Inflammatory macrophage (primary cell): Measurements from ENCODE around the gene RIMS3.

Experiments used
- DNase-seq, 2 donors: peaks; one replicate each; pipeline ENCODE4 v3.0.0-alpha.2; 2020 to 2022

Gene RIMS3

DNA sequence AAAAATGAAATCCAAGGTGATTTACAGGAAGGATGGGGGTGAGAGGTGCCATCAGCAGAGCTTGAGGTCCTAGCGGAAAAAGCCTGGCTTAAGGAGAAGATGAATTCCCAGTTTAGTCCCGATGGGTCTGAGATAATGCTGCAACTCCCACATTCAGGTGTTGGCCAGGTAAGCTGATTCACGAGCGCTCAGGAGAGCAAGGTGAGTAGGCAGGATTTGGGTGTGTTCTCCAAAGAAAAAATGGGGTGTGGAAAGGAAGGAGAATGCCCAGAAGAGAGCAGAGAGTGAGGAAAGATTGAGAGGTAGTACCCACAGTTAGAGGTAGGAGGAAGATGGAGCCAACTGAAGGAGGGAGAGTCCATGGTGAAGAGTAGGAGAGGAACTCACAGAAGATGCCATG is 12.5 kb downstream of the RIMS3 start:
- DNase-seq = no peak

DNA sequence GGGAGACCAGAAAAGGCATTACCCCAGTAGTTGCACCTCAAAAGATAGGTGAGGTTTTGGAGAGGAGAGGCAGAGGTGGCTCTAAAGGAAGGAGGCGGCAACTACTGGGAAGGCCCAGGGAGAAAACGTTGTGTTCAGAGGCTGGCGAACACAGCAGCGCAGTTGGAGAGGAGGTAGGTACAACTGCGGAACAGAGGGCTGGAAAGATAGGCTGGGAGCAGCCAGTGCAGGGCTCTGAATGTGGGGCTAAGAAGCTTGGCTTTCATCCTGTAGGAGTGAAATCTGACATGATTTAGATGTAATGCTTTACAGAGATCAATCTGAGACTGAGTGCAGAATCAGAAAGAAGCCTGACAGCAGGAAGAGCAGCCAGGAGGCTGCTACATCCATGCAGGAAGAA is 13.0 kb downstream of the RIMS3 start:
- no peak for DNase-seq

DNA sequence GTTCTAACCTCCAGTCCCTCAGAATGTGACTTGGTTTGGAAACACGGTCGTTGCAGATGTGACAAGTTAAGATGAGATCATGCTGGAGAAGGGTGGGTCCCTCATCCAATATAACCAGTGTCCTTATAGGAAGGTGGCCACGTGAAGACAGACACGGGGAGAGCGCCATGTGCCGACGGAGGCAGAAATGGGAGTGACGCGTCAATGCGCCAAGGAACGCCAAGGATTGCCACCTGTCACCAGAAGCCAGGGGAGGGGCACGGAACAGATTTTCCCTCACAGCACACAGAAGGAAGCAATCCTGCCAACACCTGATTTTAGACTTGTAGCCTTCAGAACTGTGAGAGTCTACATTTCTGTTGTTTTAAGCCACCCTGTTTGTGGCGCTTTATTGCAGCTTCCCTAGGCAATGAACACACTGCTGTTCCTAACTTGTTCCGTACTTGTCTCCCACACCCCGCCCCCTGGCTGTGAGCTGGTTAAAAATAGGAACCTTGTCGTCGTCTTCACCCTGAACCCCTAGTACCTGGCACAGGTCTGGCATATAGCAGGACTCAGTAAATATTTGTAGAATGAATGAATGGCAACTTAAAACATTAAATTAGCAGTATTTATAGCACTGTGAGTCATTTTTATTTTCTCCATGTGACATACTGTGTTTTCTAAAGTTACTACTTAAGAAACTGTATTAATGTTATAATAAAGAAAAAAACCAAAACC is 14.2 kb downstream of the RIMS3 start:
- peak in 1 of 2 donors; percentile 42 for DNase-seq

DNA sequence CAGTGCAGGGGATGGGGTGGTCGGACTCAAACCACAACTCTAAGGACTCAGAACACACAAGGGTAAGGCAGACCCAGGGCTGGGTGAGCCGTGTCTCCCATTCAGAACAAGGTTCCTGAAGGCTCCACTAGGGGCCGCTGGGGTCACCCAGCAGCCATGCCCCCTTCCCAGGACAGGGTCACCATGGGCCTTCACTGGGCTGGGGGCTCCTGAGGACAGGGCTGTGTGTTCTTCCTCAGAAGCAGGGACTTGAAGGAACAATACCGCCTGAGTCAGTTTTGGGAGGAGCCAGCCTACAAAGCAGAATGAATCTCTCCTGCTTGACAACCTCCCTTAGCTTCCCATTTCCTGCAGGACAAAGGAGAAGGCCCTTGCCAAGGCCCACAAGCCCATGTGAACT is 15.4 kb downstream of the RIMS3 start:
- DNase-seq = peak; percentile 10 to 27

DNA sequence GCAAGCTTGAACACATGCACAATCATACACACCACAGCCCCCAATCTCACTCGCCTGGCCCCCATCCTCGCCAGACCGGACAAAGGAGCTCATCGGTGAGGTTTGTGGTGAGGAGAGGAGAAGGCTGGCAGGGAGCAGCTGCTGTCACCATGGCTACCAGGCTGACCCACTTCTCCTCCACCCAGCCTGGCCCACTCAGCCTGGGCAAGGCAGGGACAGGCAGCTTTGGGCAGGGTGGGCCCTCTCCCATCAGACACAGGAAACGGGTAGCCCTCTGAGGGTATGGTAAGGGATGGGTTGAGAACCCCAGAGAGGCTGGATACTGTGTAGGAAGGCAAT is 15.9 kb downstream of the RIMS3 start:
- DNase-seq = no peak

DNA sequence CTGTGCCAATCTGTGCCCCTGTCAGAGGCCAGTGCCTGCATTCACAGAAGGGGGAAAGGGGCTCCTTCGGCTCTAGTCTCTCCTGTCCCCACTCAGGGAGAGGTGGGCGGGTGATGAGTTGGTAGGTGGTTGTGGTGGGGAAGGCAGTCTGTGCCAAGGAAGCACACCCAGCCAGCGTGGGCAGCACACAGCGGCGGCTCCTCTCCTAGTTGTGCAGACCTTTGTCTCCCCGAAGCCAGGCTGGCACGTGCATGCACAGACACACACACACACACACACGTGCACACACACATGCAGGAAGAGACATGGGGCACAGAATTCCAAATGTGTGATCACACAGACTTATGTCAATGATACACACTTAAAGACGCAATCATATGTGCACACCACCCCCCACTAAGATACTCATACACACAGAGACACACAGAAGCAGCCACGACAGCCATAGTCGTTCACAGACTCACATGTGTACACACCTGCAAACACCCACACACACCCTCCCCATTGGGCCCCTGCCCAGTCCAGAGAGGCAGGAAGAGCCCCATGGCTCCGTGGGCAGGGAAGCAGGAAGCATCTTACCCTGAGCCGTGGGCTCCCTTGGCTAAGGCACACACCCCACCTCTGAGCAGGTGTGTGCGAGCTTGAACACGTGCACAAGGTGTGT is 16.4 kb downstream of the RIMS3 start:
- DNase-seq = no peak

DNA sequence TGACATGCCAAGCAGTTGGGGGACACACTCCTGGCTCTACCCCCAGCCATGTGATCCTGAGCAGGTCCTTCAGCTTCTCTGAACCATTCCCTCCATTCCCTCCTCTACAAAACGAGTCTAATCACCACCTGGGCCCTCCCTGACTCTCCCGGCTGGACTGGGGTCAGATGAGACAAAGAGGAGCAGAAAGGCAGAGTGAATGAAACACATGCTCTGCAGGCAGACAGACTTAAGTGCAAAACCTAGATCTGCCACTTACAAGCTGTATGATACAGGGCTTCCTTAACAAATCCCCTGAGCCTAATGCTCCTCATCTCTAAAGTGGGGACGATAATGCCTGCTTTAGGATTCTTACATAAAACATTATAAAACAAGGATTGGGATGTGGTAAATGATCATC is 17.3 kb downstream of the RIMS3 start:
- DNase-seq = no peak

DNA sequence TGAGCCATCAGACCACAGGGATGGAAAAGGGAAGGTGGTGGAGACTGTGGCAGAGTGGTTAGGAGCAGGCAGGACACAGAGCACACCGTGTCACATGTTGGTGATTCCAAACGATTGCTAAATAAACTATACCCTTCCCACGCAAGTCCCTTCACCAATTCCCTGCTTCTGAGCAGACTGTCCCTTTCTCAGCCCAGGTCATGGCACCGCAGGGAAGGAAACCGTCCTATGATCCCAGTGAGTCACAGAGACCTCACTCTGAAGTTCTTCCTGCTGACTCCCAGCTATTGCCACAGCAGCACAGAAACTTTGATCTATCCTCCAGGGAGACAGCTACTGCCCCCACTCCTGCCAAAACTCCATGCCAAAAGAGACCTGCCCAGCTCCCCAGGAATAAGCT is 19.2 kb downstream of the RIMS3 start:
- DNase-seq = peak; percentile 58 to 74

DNA sequence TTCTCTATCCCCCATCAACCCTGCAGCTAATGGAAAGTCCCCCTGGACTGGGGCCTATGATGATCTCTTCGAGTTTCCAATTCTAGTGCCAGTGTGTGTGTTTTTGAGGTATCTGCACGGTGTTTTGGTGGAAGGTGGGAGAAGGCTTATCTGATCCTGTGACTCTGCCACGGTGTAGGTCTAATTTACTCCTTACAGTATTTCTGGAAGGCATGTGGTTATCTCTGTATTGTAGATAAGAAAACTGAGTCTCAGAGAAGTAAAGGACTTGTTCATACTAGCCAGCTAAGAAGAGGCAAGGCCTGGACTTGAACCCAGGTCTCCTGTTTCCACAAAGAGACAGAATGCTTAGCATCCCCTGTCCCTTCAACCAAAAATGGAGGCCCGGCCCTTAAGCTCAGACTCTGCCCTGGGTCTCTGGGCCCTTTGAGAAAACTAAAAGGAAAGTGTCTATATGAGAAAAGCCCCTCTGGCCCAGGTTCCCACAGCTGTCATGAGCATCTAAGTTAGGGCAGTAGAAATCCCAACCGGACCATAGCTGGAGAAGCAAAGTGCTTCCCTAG is 20.3 kb downstream of the RIMS3 start:
- no peak for DNase-seq

DNA sequence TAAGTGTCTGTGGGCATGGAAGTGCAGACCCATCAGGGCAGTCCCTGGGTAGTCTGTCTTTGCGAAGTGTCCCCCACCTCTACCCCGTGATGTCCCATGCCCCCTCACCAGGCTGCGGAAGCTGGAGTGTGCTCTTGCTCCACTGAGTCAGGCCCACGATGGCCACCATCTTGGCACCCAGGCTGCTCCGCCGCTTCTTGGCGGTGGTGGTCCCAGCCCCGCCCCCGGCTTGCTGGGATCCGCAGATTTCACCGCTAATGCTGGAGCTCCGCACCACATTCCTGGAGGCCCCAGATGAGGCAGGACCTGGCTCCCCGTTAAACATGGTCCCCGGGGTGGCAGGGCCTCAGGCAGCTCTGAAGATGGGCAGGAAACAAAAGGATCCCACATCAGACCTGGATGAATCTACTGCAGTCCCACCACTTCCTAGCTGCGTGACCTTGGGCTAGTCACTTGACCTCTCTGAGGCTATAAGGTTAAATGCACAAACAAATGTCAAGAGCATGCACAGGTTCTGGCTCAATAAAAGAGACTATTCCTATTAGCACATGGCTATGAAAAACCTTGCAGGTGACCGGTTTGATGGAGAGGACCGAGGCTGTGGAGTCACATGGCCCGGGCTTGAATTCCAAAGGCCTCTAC is 23.8 kb downstream of the RIMS3 start:
- DNase-seq = no peak

DNA sequence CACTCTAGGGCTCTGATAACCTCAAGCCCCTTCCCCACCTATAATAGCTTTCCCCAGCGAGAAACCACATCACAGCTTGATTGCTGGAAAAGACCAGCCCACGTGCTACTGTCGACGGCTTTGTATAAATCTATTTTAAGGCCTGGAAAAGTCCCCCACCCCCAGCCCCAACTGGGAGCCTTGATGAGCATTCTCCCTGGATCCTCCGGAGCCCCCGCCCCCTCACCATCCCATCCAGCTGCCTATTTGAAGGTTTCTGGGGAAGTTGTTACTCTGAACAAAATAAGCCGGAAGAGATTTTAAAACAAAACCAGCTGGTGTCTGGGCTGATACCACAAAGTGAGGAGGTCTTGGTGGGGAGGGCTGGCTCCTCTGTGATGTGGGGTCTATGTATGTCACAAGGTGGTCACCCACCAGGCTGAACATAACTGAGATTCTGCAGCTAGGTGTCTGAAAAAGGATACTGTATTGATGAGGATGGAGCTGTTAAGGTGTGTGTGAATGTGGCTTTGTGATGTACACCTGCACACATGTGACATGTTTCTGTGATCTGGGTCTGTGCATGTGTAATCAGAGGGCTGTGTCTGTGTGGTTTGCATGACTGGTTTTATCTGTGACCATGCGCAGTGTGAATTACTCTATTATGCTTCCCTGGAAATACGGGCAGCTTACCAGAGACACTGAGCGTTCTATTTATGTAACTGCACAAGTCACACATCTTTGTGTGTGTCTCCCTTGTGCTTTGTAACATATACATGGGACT is 25.0 kb downstream of the RIMS3 start:
- DNase-seq = no peak

DNA sequence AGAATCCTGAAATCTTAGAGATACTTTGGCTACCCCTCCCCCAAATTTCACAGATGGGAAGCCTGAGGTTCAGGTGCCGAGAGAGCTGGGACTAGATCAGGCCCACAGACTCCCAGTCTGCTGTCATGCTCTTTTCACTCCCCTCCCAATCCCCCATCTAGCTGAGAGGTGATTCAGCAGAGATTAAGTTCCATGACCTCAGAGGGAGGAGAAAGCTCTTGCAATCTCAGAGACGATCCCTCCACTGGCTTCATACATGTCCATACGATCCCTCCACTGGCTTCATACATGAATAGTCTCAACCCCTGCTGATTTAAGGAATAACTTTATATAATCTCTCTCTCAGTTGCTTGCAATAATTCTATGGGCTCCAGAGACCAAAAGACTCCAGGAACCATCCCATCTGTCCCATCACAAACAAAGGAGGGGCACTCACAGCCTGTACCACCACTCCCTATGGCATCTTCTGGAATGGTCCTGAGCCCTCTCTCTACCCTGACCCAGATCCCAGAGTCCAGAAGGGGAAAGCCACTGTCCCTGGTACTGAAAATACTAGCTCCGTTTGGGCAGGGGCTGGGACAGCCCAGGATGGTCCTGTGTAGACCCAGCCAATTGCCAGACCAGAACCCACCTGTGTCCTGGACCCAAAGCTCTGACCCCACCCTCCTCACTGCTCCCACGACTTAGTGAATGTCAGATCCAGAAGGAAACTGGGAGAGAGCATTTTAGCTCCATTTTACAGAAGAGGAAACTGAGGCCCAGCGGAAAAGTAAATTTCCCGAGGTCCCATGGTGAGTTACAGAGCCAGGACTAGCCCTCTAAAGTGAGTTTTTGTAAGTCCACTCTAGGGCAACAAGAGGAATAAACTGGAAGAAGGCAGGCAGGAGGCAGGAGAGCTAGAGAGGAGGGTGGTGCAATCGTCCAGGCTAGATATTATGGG is 27.1 kb downstream of the RIMS3 start:
- DNase-seq = no peak

DNA sequence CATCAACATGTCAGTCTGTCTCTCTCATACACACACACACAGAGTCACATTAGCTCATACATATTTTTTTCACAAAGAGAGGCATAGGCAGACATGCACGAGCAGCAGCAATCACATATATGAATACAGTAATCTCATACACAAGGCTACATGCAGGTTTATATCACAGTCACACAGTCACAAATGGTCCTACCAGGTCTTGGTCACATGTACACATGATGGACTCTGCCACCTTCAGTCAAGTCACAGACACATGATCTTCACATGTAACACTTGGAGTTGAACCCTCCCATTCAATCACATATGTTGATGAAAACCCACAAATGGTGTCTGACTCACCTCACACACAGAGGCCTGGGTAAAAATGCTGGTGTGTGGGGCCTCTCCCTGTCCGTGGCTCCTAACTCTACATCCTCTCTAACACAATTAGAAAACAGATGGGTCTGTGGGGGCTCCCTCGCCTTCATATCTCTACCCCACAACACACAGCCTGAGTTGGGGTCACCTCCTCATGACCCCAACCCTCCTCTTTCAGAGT is 27.9 kb downstream of the RIMS3 start:
- DNase-seq = no peak

DNA sequence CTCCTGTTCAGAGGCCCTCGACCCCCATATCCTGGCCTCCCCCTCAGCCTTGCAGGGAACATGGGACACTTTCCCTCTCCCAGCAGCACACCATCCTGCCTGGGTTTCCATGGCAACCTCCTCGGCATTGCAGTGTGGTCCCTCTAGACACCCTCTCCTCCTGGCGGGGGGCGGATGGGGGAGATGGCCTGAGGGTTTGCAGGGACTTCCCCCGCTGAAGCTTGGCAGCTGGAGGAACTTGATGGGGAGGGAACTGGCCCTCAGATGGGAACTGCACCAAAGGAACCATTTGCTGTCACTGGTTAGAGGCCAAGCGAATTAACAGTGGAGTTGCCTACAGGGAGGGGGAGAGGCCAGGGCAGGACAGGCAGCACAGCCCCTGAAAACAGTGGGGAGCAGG is 28.7 kb downstream of the RIMS3 start:
- DNase-seq = no peak

DNA sequence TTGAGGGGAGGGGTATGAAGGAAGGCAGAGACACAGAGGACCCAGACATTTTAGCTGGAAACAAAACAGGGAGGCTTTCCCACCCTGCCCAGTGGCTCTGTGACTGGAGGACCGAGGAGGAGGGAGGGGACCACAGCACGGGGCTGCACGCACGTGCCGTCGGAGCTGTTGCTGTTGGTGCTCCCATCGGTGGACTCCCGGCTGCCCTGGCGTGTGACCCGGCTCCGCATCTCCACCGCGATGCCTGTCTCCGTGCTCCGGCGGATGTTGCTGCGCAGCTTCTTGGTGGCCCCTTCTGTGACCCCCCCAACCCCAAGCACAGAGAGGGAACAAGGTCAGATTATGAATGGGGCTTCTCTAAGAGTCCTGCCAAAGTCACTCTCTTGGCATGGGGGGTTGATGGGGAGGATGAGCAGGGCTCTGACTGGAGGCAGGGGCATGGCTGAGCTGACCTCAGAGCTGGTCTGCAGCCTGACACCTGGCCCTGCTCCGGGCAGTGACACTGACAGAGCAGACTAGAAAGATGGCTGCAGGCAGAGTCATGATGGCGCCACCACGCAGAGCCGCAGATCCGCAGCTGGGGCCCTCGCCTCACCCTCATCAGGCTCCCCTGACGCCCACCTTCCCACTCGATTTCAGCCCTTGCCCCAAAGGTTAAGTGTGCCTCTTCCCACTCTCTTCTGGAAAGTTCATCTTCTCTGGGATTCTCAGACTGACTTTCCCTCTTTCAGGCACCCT is 29.6 kb downstream of the RIMS3 start:
- no peak for DNase-seq

DNA sequence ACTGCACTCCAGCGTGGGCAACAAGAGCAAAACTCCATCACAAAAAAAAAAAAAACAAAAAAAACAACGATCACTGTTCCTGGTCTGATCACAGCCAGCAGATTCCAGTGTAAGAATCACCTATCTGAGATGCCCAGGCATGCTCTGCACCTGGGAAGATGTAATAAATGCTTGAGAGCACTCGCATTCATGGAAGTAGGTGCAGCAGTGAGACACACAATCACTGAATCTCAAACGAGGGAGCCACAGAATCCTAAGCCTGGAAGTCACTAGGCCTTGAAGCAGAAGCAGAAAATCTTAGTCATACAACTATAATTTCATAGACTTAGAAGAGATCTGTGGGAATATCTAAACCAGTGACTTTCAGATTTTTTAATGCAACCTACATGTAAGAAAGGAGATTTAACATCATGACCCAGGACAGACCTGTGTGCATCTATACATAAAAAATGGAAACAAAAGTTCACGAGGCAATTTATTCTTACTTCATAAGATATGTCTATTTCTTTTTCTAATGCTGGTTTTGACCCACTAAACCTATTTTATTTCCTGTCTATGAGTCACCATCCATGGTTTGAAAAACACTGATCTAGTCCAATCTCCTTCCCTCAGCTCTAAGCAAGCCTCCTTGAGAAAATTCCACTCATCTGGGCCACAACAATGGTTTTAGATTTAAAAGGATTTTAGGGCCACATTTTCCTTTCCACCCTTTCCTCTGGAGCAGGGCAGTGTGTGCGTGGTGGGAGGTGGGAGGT is 30.4 kb downstream of the RIMS3 start:
- no peak for DNase-seq

DNA sequence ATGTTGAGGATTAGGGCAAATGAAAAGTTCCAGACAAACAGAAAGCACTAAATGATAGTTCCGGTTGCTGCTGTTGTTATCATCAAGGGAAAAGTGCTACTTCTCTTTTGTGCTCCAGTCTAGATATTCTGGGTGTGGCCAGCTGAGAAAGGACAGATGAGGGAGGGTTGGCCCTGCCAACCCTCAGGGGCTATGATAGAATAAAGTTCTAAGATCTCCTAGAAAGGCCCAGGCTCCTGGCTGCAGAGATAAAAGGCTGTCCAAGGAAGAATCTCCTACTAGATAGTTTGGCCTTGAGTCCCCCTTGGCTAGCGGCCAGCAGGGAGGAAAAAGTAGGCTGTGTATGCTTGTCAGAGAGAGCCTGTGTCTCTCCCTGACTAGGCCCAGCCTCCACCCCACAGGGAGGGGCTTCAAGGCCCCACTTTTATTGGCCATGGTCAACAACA is 31.5 kb downstream of the RIMS3 start:
- peak; percentile 22 to 45 for DNase-seq

DNA sequence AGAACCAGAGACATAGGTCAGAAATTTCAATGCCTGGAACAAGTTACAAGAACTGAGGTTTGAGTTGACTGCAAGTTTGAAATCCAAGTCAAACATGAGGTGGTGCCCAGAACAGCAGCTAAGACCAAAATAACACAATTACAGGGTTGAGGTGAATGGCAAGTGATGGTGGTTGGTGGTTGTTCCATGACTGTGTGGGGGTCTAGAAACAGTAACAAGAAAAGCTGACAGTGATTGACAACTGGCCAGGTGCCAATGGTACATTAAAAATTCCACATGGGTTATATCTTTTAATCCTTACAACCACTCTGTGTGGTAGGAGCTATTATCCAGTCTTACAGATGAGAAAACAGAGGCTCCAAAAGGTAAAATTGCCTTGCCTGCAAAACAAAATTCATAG is 32.0 kb downstream of the RIMS3 start:
- no peak for DNase-seq

DNA sequence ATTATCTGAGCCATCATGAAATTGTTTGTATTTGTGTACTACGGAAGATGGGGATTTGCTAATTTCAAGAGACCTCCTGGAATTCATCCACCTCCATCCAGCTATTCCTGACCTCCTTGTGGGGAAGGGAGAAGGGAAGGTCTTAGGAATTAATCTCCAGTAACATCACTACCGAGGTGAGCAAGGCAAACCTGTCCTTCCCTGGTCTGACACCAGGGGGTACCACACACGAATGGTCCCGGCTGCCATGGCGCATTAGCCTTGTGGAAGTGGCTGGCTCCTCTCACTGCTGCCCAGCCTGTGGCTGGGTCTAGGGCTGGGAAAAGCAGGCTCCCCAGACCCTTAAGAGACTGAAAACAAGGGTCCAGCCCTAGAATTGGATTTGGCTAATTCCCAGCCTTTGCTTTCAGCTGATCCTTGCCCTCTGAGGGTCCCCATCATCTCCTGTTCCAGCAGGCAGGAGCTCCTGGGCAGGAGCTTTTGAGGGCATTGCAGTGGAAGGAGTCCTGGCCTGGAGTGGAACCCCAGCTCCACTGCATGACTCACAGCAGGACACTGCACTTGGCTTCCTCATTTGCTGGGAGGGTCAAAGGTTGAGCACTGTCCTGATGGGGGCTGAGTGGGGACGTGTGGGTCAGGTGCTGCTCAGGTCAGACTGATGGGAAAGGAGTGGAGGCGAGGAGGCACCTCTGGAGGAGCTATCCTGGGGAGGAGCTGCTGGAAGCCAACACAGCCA is 34.8 kb downstream of the RIMS3 start:
- peak; percentile 19 to 41 for DNase-seq
